GM12865 (cell line): ENCODE measurements around the gene FCF1.

Source experiments
- DNase-seq: peaks from one replicate; pipeline ENCODE4 v3.0.0; 2010; ENCODE audit warnings: low read depth
- H3K4me3 ChIP-seq: 2 replicates; pipeline ENCODE4 v1.5.1; 2011; ENCODE audit warnings: mild to moderate bottlenecking, low read depth, low read length, control low read depth
- CTCF ChIP-seq: IDR thresholded peaks from 2 replicates; pipeline ENCODE4 v1.5.1; 2011; ENCODE audit warnings: low read length, control low read depth, low read depth, inconsistent platforms; ENCODE audit not compliant: insufficient read depth; ENCODE audit errors: missing control alignments

The FCF1 gene

GRCh38 chr14:74784634-74785033, 71.7 kb downstream of the FCF1 start:
- no peak overlapping the region for H3K4me3 ChIP-seq
- no peak for DNase-seq
- TF ChIP-seq CTCF: no peak

DNA sequence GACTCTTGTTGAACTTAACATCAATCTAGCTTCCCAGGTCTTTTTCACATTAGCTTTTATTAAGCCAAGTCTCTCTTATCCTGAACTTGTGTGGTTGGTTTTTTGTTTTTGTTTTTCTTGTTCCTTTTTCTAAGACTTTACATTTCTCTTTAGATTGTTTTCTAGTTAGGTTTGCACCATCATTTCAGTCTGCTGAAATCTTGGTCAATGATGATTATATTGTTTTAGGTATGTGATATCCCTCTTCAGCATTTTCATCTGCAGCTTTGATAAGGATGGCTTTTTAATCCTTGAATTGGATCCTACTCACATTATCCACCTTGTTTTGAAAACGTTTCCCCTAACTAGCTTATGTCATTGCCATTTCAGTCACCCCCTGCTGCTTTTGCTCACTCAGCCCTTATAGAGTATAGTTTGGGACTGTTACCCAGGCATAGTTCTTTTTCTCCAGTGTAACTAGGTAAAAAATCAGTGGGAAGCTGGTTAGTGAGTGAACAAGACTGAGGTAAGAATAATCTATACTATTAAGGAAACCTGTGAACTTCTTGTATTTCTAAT, 72.2 kb downstream of the FCF1 start:
- no peak for TF ChIP-seq CTCF
- no peak overlapping the region for H3K4me3 ChIP-seq
- DNase-seq: no peak

DNA sequence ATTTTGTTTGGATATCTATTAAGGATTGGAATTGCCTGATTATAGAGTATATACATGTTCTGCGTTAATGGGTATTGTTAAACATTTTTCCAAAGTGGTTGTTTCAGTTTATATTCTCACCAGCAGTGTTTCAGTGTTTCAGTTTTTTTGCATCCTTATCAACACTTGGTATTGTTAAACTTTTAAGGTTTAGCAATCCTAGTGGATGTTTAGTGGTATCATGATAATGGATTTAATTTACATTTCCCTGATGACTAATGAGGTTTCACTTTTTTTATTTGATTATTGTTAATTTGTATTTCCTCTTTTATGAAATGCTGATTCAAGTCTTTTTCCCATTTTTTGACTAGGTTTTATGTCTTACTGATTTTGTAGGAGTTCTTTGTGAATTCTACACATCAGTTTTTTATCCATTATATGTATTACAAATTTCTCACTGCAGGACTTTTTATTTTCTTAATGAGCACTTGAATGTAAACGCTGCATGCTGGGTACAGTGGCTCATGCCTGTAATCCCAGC, 73.9 kb downstream of the FCF1 start:
- H3K4me3 ChIP-seq: no peak overlapping the region
- DNase-seq: no peak

More for the DNA sequence above, 73.9 kb downstream of the FCF1 start:
- no peak for TF ChIP-seq CTCF
